HTERT RPE-1 (cell line): ENCODE data around the gene PRRG1.
"Not testable (repeated sequence)": the region's sequence is repeated elsewhere in the genome, so short reads cannot be mapped to it uniquely, and the experiment has no call there.

Experiments used
- in situ Hi-C: fragments of 300-500 bp; cut with MboI; formaldehyde crosslinking; loops from 4 replicates; pipeline ENCODE4 v1.14.3; 2020; ENCODE audit warnings: low sequenced_read_pairs

The PRRG1 gene

DNA sequence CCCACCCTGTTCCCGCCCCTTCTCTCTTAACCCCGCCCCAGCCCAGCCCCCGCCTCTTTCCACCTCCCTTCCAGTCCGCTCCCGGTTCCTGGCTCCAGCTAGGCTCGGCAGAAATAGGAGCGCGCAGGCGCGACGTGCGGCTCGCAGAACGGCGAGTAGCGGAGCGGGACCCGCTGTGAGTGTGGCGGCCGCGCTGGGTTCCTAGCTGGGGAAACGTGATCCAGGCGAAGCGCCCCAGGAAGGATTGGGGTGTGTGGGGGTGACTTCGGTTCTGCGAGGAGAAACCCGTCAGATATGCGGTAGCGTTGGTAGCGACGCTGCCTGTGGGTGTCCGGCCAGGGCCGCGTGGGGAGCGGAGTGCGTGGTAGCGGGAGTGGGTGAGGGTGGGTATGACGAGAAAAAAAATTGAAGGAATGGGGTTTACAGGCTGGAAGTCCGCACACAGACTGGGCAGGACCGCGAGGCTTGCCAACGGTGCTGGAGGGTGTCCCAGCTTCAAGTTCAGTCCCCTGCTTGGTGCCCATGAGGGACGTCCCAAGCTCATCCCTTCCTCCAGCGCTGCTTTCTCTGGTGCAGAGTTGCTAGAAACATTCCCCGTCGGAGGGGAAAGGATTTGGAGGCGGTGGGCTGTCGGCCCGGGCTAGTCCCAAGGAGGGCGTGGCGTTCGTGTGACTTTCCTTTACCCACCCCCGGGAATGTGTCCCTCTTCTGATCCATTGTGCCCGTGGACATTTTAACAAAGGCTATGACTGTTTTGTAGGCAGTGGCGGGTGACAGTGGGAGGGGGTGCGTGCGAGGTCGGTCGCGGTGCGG is at the start of gene PRRG1:
TSS of gene PRRG1 (plus strand) at position 144 of the 813 bp plus-strand sequence. CDS start 56,886 bp downstream, outside the sequence.
- in situ Hi-C loops = no loop called here

DNA sequence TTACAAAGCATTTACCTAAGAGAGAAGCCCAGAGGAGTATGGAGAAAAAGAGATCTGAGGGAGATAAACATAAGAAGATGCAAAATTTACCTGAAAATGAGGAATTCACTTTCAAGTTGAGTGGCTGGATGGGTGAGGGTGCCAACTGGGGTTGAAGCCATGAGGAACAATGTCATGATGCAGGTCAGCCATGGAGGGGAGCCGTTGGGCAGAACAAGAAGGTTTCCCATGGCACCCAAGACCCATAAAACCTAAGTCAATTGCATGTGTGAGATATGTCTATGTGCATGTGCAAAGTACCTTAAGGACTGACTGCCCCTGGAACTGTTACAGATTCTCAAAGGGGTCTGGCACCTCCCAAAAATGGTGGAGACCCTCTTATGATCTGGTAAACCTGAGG is 46.6 kb upstream of the PRRG1 start:
- in situ Hi-C loops = no loop called here

DNA sequence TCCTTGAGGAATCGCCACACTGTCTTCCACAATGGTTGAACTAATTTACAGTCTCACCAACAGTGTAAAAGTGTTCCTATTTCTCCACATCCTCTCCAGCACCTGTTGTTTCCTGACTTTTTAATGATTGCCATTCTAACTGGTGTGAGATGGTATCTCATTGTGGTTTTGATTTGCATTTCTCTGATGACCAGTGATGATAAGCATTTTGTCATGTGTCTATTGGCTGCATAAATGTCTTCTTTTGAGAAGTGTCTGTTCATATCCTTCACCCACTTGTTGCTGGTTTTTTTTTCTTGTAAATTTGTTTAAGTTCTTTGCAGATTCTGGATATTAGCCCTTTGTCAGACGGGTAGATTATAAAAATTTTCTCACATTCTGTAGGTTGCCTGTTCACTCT is 43.9 kb upstream of the PRRG1 start:
- in situ Hi-C loops = not testable (repeated sequence)

DNA sequence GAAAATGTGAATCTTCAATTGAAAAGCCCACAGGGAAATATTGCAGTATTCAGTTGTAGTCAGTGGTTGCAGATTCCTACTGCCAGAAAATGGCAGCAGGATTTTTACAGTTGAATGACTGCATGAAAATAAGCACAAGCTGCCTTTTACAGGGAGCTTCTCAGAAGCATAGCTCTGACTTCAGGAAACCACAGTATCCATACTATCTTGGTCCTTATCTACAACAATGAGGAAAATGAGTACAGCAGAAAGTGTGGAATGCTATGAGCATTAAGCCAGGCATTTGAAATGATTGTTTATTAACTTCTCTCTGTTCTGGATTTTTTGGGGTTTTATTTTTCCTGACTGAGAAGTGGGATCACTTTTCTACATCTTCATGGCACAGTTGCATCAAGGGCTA is 34.6 kb upstream of the PRRG1 start:
- in situ Hi-C loops = no loop called here

DNA sequence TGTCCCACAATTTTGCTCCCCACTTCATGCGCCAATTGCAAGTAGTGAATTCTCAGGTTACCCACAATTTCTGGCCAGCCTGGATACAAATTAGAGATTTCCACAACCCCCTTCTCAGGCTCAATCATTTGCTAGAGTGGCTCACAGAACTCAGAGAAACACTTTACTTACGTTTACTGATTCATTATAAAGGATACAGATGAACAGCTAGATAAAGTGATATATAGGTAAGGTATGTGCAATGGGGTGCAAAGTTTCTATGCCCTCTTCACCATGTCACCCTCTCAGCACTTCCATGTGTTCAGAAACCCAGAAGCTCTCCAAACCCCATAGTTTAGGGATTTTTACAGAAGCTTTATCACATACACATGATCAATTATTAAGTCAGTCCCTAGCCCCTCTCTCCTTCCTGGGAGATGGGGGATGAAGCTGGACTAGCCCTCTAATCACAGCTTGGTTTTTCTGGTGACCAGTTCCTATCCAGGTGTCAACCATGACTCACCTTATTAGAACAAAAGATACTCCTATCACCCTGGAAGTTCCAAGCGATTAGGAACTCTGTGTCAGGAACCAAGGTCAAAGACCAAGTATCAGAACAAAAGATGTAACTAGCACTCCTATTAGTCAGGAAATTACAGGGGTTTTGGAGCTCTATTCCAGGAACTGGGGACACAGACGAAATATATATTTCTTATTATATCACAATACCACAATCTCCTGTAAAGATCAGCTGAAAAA is 33.5 kb upstream of the PRRG1 start:
- in situ Hi-C loops = no loop called here

DNA sequence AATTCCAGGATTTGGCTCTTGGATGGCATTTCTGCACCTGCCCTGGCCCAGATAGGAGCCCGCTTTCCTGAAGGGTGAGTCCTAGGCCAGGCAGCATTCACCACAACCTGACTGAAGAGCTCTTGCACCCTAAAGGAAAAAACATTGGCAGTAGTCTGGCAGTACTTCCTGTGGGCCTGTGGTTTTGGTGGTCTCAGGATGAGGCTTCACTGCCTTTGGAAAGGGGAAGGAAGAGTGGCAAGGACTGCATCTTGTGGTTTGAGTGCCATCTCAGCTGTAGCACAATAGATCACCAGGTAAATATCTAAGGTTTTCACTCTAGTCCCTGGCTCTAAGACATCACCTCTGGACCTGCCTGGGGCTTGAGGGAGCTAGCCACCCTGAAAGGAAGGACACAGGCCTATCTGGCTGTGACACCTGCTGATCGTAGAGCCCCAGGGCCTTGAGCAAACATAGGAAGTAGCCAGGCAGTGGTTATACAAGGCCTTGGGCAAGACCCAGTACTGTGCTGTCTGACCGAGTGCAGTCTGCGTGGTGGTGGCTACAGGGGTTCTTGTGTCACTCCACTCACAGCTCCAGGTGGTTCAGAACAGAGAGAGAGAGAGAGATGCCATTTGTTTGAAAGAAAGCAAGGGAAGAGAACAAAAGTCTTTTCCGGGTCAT is 28.5 kb upstream of the PRRG1 start:
- in situ Hi-C loops = no loop called here

DNA sequence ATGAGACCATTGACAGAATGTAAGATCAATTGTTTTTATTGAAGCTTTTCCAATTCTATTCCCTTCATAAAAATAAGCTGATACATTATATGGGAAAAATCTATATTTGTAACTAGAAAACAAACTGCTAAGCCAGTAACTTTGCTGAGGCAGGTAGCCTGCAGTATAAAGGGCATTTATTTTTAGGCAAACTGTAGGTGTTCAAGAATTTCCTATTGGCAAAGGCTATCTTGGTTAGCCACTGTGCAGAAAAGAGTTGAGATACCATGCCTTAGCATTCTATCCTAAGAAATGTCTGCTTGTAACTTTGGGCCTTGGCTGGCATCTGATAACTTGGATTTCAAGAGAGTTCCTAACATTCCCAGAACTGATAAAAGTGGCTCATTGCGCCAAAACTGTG is 18.5 kb upstream of the PRRG1 start:
- in situ Hi-C loops = no loop called here

DNA sequence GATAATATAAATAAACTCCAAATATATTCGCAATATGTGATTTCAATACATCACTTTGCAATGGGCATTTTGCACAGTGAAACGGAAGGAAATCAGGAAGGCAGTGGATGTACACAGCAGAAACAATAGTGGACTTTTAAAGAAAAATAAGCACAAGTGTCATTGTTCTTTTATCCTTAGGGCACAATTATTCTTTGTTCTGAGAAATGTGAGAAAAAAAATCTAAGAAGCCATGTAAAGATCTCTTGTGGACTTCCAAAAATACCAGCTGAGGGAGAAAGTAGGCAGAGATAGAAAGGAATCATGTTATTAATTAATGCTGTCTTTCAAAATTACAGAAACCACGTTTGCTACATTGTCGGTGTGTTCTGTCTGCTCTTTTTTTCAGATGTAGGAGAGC is 17.6 kb upstream of the PRRG1 start:
- in situ Hi-C loops = no loop called here

DNA sequence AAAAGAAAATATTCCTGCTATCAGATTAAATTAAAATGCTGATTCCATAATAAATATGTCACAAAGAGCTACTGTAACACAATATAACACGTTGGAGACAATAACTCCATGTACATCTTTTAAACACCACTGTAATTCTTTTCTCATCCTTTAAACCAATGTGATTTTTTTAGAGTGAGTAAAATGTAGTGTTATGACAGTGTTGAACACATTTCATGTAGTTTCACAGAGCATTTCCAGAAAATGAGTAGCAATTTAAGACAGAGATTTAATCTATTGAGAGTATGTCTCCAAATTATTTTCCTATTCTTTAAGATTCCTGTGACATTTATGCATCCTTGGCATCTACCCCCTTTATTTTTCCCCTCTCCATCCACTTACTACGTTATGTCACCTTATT is 17.1 kb upstream of the PRRG1 start:
- in situ Hi-C loops = no loop called here

DNA sequence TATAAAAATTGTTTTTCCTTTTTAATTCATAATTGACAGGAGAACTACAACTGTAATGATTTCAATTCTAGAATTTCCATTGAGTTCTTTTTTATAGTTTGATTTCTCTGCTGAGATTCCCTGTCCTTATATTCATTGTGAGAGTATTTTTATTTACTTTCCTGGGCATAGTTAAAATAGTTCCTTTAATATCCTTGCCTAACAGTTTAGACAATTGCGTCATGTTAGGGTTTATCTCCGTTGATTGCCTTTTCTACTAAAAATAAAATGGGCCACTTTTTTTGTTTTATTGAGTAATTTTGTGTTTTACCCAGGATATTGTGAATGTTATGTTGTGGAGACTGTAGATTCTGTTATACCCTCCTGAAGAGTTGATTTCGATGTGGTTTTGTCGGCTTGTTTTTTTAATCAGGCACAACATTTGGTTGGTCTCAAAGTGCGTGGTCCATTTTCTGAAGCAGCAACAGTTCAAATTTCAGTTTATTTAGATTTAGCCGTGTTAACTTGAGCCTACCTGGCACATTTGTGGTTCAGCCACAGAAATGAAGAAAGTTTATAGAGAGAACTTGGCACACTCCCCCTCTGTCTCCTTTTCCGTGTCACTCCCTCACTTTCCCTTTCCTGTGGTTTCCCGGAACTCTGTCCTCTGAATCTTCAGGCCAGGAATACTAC is 16.0 kb upstream of the PRRG1 start:
- in situ Hi-C loops = no loop called here

DNA sequence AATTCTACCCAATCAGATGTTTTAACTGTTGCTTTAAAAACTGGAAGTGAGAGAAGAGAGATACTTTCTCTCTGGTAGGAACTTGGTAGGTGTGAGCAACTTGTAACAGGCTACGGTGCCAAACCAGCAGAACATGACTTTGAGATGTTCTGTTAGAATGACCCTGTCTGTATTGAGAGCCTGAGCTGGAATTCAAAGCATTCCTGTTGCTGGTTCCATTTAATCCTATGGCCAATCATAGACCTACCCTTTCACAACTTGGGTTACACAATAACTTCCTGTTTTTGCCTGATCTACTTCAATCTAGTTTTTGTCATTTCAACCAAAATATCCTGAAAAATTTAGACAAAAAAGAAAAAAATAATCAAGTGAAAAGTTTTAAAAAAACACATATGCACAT is 1.7 kb upstream of the PRRG1 start:
- in situ Hi-C loops = no loop called here

DNA sequence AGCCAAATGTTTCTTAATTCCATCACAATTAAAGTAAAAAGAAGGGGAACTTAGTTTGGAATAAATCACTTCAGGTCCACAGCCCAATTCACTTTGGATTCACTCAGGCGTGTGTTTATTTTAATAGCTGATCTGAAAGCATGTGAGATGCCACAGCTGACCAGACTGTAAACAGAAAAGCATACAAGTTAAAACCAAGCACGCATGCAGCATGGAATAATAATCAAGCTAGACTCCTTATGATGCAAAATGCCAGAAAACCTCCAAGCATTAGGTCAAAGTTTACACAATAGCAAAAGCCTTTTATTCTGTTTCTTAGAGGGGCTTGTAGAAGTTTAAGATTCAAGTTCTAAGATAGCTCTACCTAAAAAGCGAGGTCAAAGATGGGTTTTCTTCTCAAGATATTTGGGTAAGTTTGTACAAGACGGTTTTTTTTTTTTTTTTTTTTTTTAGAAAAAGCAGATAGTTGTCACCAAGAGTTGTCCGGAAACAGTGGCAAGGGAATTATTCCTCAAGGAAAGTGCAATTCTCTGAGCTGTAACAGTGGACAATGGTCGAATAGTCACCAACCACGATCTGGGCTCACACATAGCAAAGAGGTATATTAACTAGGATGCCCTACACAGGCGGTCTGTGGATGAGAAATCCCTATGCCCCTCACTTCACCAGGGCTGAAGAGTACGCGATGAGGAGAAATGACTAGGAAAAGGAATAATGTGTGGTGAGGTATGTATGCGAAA is 763 bp upstream of the PRRG1 start:
- in situ Hi-C loops = no loop called here

DNA sequence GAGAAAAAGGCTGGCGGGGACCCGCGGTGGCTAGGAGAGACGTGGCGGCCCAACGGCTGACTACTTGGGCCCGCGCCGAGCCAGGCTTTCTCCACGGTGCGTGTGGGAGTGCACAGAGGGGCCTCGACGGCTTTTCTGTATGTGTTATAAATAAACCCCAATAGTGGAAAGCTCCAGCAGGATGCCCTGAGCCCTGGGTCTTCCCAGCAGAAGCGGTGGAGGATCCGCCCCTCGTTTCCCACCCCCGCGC is 268 bp upstream of the PRRG1 start:
- in situ Hi-C loops = no loop called here

DNA sequence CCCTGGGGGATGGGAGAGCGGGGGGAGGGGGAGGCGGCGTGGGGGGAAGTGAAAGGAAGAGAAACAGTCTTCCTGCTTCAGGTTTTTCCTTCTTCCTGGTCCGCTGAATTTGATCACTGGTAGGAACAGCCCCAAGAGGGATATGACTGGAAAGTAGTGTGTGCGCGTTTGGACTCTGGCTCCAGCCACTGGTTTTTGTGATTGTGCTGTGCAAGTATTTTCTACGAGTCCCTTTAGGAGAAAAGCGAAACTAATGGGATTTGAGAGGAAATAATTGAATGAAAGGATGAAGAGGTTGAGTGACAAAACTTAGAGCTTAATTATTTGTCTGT is 836 bp downstream of the PRRG1 start:
- in situ Hi-C loops = no loop called here

DNA sequence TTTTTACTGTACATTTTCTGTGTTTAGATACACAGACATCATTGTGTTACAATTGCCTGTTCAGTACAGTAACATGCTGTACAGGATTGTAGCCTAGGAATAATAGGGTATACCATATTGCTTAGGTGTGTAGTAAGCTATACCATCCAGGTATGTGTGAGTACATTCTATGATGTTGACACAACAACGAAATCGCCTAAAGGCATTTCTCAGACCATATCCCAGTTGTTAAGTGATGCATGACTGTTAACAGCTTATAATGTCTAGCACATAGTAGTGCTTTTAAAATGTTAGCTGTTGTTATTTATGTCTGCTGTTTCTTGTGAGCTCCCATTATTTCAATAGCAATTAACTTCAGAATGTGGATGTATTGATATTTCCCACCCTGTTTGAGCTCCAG is 4.5 kb downstream of the PRRG1 start:
- in situ Hi-C loops = no loop called here

DNA sequence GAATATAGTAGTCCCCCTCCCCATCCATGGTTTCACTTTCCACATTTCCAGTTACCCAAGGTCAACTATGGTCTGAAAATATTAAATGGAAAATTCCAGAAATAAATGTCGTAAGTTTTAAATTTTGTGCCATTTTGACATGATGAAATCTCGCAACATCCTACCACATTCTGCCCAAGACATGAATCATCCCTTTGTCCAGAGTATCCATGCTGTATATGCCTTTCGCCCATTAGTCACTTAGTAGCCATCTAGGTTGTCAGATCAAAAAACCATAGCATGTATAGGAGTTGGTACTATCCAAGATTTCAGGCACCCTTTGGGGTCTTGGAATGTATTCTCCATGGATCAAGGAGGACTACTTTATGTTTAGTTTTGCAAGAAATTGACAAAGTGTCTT is 8.3 kb downstream of the PRRG1 start:
- in situ Hi-C loops = no loop called here

DNA sequence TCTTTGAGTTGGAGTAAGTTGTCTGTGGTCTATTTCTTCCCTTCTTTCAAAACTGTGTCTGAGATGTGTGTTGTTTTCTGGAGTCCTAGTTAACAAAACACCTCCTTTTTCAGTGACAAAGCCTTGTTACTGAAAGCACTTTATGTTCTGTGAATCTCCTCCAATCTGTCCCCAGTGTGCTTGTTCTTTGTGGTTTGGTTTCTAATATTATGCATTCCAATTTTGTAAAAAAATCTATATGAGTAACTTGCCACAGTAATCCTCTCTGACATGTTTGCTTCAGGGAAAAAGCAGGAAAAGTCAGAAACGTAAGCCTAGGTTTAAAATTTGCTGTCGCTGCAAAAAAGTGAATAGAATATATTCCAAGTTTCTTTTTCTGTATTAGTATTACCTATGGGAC is 12.4 kb downstream of the PRRG1 start:
- in situ Hi-C loops = no loop called here

DNA sequence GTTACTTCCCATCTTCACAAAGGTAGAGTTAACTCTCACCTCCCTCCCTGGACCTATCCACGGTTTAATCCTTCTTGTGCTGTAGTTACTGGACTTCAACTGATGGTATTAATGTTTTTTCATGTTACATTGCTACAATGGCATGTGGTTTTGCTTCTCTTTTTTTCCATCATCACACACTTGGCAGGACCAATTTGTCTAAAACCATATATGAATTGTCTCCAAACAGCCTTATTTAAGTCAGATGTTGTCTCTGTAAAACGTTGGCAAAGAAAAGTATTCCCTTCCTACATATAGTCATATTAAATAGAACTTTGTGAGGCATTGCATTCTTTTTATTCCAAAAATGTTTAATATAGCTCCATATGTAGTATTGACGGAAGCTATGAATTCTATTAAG is 15.5 kb downstream of the PRRG1 start:
- in situ Hi-C loops = no loop called here

DNA sequence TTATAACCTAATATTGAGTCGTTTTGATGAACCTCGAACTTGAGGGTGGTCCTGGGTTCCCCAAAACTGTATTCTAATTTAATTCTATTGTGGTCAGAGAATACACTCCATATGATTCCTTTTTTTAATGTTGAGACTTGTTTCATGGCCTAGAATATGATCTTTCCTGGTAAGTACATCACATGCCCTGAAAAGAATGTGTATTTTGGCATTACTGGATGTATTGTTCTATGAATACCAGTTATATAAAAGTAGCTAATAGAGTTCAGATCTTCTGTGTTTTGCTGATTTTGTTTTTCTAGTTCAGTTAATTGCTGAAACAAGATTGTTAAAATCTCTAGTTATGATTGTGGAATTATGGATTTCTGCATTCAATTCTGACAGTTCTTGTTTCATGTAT is 18.8 kb downstream of the PRRG1 start:
- in situ Hi-C loops = no loop called here

DNA sequence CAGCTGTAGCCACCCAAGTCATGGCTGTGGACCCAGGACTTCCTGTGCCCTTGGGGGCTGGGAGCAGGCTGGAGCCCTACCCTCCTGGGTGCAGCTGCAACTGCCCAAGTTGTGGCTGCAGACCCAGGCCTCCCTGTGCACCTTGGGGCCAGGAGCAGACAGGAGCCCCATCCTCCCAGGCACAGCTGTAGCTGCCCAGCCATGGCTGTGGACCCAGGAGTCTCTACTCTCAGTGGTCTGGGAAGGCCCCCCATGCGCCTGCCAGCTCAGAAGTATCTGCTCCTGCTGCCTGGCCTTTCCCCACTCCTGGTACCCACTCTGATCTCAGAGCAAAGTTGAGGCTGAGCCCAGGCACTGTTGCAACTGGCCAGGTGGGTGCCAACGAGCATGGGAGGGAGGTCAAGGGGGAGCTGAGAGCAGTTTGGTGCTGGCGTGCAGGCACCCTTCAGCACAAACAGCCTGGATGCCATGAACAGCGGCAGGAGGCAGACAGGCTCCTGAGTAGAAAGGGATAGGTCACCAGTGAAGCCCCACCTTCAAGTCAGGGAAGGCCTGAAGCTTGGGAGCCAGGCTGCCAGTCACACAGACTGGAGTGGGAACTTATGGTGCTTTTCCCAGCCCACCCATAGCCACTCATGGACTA is 21.5 kb downstream of the PRRG1 start:
- in situ Hi-C loops = no loop called here

DNA sequence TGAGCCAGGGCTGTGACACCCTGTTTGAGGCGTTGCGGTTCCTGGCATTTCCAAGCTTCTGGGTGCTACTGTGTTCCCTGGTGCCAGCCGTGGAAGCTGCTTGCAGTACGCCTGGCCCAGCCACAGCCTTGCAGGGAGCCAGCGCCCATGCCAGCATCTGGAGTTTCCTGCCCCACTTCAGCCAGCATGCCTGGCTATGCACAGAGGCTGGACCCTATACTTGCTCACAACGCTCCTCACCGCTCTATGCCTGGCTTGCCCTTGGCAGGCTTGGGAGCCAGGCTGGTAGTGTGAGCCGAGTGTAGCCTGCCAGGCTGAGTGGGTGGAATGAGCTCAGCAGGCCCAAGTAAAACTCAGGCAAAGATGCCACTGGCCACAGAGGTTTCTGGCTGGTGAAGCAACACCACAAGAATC is 22.4 kb downstream of the PRRG1 start:
- in situ Hi-C loops = no loop called here
